ENCODE results near the gene PIK3CA.

DNA sequence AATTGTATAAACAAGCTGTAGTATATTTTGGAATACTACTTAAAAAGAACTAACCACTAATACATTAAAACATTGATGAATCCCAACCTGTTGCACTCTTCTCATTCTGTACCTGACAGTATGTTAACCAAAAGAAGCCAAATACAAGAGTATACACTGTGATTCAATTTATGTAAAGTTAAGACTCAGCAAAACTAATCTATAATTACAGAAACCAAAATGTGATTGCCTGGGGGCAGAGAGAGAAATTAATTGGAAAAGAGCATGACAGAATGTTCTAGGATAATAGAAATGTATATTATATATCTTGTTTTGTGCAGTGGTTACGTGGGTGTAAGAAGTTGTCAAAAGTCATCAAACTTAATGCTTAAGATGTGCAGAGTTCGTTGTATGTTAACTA lies 31.1 kb downstream of the PIK3CA start:
- TF ChIP-seq POLR2AphosphoS5 (IDR thresholded peaks at IDR 0.05; ENCODE audit: low read depth, low read length): no peak
- TF ChIP-seq POLR2A (IDR thresholded peaks at IDR 0.05; ENCODE audit: low read depth, low read length): no peak
- no peak for TF ChIP-seq TAF1 (IDR thresholded peaks at IDR 0.05; ENCODE audit: low read depth, low read length)
- no peak for TF ChIP-seq SPI1 (IDR thresholded peaks at IDR 0.05; ENCODE audit: low read depth, low read length)
- TF ChIP-seq PAX5 (IDR thresholded peaks at IDR 0.05; ENCODE audit: insufficient read depth, low read length, severe bottlenecking): no peak
- TF ChIP-seq POU2F2 (IDR thresholded peaks at IDR 0.05; ENCODE audit: low read depth, low read length): no peak

Measured in GM12891 (cell line).